Measurements from ENCODE around the gene PIK3C2G.

The PIK3C2G gene

DNA sequence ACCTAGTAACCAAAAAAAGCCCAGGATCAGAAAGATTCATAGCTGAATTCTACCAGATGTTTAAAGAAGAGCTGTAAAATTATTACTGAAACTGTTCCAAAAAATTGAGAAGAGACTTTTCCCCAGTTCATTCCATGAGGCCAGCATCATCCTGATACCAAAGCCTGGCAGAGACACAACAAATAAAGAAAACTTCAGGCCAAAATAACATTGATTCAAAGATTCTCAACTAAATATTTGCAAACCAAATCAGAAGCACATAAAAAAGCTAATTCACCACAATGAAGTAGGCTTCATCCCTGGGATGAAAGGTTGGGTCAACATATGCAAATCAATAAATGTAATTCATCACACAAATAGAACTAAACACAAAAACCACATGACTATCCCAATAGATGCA is 325.3 kb downstream of the PIK3C2G start:
- Histone ChIP-seq H3K9me3 (ENCODE audit: control insufficient read depth in 2 of 2, low read length in 2 of 2) (no peaks in the 10 kb centered on the region), H3K27ac (ENCODE audit: low read depth in 2 of 2, low read length in 2 of 2) (no peak overlapping the region), H3K4me1 (ENCODE audit: control insufficient read depth in 2 of 2, insufficient read depth in 2 of 2, low read length in 2 of 2) (no peaks in the 10 kb centered on the region), H3K27me3 (ENCODE audit: control insufficient read depth in 2 of 2, insufficient read depth in 2 of 2, low read length in 2 of 2) (no peaks in the 10 kb centered on the region), H3K36me3 (ENCODE audit: control insufficient read depth in 2 of 2, insufficient read depth in 2 of 2, low read length in 2 of 2) (no peaks in the 10 kb centered on the region), H3K4me3 (ENCODE audit: low read length in 2 of 2) (no peak overlapping the region), H3K9ac (ENCODE audit: low read depth in 1 of 2, low read length in 2 of 2) (no peak overlapping the region)

DNA sequence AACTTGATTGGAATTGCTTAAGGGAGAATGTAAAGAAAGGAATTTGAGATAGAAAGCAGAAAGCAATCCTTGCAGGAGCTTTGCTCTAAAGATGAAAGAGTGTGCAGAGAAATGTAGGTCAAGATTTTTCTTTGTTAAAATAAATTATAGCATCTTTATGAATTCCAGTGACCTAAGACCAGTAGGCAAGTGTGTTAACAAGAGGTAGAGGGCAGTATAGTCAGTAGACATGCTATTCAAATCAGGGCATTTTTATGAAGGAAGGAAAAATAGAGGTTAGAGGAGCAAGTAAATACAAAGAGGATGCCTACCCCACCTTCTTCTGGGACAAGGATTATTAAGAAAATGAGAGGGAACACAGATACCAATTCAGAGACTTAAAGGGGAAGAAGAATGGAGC is 328.0 kb downstream of the PIK3C2G start:
- H3K4me1 ChIP-seq (ENCODE audit: control insufficient read depth in 2 of 2, insufficient read depth in 2 of 2, low read length in 2 of 2) = no peaks in the 10 kb centered on the region
- no peaks in the 10 kb centered on the region for H3K36me3 ChIP-seq (ENCODE audit: control insufficient read depth in 2 of 2, insufficient read depth in 2 of 2, low read length in 2 of 2)
- no peaks in the 10 kb centered on the region for H3K27me3 ChIP-seq (ENCODE audit: control insufficient read depth in 2 of 2, insufficient read depth in 2 of 2, low read length in 2 of 2)
- no peaks in the 10 kb centered on the region for H3K9me3 ChIP-seq (ENCODE audit: control insufficient read depth in 2 of 2, low read length in 2 of 2)
- no peak overlapping the region for H3K27ac ChIP-seq (ENCODE audit: low read depth in 2 of 2, low read length in 2 of 2)
- H3K4me3 ChIP-seq (ENCODE audit: low read length in 2 of 2) = no peak overlapping the region
- no peak overlapping the region for H3K9ac ChIP-seq (ENCODE audit: low read depth in 1 of 2, low read length in 2 of 2)

DNA sequence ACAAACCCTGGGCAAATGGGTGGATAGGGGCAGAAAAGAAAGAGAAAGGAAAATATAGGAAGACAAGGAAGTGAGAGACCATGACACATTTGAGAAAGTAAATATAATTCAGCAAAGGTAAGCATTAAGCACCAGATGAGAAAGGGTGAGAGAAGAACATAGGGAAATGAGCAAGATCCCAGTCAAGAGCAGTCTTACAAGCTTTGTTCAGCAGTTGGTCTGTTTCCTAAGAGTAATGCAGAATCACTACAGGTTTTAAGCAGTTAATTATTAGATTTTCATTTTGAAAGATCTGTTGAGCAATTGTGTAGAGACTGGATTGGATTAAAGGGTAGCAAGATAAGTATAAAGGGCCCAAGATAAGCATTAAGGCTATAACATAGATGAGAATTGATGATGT is 330.2 kb downstream of the PIK3C2G start:
- H3K9ac ChIP-seq (ENCODE audit: low read depth in 1 of 2, low read length in 2 of 2) = no peak overlapping the region
- no peaks in the 10 kb centered on the region for H3K4me1 ChIP-seq (ENCODE audit: control insufficient read depth in 2 of 2, insufficient read depth in 2 of 2, low read length in 2 of 2)
- H3K4me3 ChIP-seq (ENCODE audit: low read length in 2 of 2) = no peak overlapping the region
- no peak overlapping the region for H3K27ac ChIP-seq (ENCODE audit: low read depth in 2 of 2, low read length in 2 of 2)
- no peaks in the 10 kb centered on the region for H3K36me3 ChIP-seq (ENCODE audit: control insufficient read depth in 2 of 2, insufficient read depth in 2 of 2, low read length in 2 of 2)
- no peaks in the 10 kb centered on the region for H3K9me3 ChIP-seq (ENCODE audit: control insufficient read depth in 2 of 2, low read length in 2 of 2)
- H3K27me3 ChIP-seq (ENCODE audit: control insufficient read depth in 2 of 2, insufficient read depth in 2 of 2, low read length in 2 of 2) = no peaks in the 10 kb centered on the region

DNA sequence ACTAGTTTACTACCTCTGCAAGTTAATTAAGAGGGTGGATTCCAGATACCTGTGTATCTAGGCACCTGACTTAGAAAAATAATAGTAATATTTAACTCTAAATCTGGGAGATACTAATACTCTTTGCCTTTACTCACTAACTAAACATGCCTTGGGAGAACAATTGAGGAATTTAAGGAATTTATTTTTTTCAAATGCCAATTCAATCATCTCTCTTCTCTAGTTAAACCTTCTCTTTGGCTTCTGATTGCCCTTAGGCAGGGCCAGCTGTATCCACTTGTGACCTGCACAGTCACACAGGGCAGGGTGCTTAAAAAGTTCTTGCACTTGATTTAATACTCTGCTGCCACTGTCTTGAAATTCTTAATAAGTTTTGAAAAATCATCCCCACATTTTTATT is 334.1 kb downstream of the PIK3C2G start:
- Histone ChIP-seq H3K27ac (ENCODE audit: low read depth in 2 of 2, low read length in 2 of 2) (no peak overlapping the region), H3K4me3 (ENCODE audit: low read length in 2 of 2) (no peak overlapping the region), H3K9me3 (ENCODE audit: control insufficient read depth in 2 of 2, low read length in 2 of 2) (no peaks in the 10 kb centered on the region), H3K9ac (ENCODE audit: low read depth in 1 of 2, low read length in 2 of 2) (no peak overlapping the region), H3K36me3 (ENCODE audit: control insufficient read depth in 2 of 2, insufficient read depth in 2 of 2, low read length in 2 of 2) (no peaks in the 10 kb centered on the region), H3K4me1 (ENCODE audit: control insufficient read depth in 2 of 2, insufficient read depth in 2 of 2, low read length in 2 of 2) (no peaks in the 10 kb centered on the region), H3K27me3 (ENCODE audit: control insufficient read depth in 2 of 2, insufficient read depth in 2 of 2, low read length in 2 of 2) (no peaks in the 10 kb centered on the region)

DNA sequence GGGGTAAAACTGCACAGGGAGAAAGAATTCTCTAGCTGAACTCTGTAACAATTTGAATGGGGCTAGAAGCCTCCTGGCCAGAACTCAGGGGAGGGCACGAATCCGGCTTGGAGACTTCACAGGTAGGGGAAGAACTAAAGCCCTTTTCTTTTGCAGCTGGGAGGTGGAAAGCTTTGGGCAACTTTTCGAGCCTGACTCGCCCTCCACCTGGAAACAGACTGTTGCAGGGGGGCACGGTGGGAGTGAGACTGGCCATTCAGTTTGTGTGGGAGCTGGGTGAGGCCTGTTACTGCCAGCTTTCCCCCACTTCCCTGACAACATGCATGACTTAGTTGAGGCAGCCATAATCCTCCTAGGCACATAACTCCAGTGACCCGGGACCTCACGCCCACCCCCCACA is 340.6 kb downstream of the PIK3C2G start:
- Histone ChIP-seq H3K9ac (ENCODE audit: low read depth in 1 of 2, low read length in 2 of 2) (no peak overlapping the region), H3K4me1 (ENCODE audit: control insufficient read depth in 2 of 2, insufficient read depth in 2 of 2, low read length in 2 of 2) (no peaks in the 10 kb centered on the region), H3K27me3 (ENCODE audit: control insufficient read depth in 2 of 2, insufficient read depth in 2 of 2, low read length in 2 of 2) (no peaks in the 10 kb centered on the region), H3K9me3 (ENCODE audit: control insufficient read depth in 2 of 2, low read length in 2 of 2) (no peaks in the 10 kb centered on the region), H3K4me3 (ENCODE audit: low read length in 2 of 2) (no peak overlapping the region), H3K27ac (ENCODE audit: low read depth in 2 of 2, low read length in 2 of 2) (no peak overlapping the region), H3K36me3 (ENCODE audit: control insufficient read depth in 2 of 2, insufficient read depth in 2 of 2, low read length in 2 of 2) (no peaks in the 10 kb centered on the region)

DNA sequence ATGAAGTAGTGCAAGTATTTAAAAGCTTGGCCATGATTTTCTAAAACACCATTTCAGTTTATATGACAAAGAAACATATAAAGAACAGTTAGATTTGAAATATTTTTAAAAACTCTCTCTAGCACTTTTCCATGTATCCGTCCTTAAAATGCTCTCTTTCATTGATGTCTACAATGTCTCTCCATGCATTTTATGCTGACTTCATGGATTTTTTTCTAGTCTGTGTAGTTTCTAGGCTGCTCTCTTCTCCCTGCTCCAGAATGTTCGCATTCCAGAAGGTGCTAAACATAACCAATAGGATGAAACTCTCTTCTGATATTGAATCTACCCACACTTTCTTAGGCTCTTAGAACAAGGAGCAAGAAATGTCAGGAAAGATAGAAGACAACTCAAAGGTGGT is 351.7 kb downstream of the PIK3C2G start:
- Histone ChIP-seq H3K36me3 (ENCODE audit: control insufficient read depth in 2 of 2, insufficient read depth in 2 of 2, low read length in 2 of 2) (no peaks in the 10 kb centered on the region), H3K4me3 (ENCODE audit: low read length in 2 of 2) (no peak overlapping the region), H3K4me1 (ENCODE audit: control insufficient read depth in 2 of 2, insufficient read depth in 2 of 2, low read length in 2 of 2) (no peaks in the 10 kb centered on the region), H3K27ac (ENCODE audit: low read depth in 2 of 2, low read length in 2 of 2) (no peak overlapping the region), H3K9ac (ENCODE audit: low read depth in 1 of 2, low read length in 2 of 2) (no peak overlapping the region), H3K27me3 (ENCODE audit: control insufficient read depth in 2 of 2, insufficient read depth in 2 of 2, low read length in 2 of 2) (no peaks in the 10 kb centered on the region), H3K9me3 (ENCODE audit: control insufficient read depth in 2 of 2, low read length in 2 of 2) (no peaks in the 10 kb centered on the region)

DNA sequence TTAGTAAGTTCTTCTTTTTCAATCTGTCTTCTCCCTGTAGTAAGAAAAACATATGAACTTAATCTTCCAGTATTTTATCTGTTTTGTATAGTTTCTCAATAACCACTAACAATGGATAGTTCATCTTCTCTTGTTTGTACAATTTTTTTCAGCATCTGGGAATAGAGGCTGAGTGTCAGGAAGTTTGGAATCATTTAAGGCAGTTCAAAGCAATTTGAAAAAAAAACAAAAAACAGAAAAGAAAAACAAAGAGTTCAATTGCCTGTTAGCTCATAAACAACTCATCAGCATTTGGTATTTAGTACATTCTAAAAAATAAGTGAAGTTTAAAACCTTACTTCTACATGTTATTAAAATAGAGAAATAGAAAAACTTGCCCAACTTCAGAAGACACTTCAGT is 359.7 kb downstream of the PIK3C2G start:
- Histone ChIP-seq H3K4me3 (ENCODE audit: low read length in 2 of 2) (no peak overlapping the region), H3K4me1 (ENCODE audit: control insufficient read depth in 2 of 2, insufficient read depth in 2 of 2, low read length in 2 of 2) (no peaks in the 10 kb centered on the region), H3K9ac (ENCODE audit: low read depth in 1 of 2, low read length in 2 of 2) (no peak overlapping the region), H3K27ac (ENCODE audit: low read depth in 2 of 2, low read length in 2 of 2) (no peak overlapping the region), H3K36me3 (ENCODE audit: control insufficient read depth in 2 of 2, insufficient read depth in 2 of 2, low read length in 2 of 2) (no peaks in the 10 kb centered on the region), H3K9me3 (ENCODE audit: control insufficient read depth in 2 of 2, low read length in 2 of 2) (no peaks in the 10 kb centered on the region), H3K27me3 (ENCODE audit: control insufficient read depth in 2 of 2, insufficient read depth in 2 of 2, low read length in 2 of 2) (no peaks in the 10 kb centered on the region)

DNA sequence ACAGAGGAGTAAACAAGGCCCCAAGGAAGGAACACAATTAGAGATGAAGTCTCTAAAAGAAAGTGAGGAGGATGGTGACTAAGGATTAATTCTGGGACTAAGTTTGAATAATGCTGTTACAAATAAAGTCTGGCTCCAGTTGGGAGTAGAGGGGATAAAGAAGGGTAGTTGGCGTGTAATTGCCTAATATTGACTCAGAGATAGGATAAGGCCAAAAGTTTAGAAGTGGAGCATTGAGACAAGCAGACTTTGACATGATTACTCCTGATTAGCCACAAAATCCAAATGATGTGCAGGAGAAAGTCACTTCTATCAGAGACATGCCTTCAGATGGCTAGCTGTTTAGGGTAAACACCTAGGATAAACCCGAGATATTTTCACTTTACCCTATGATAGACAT is 368.1 kb downstream of the PIK3C2G start:
- no peaks in the 10 kb centered on the region for H3K9me3 ChIP-seq (ENCODE audit: control insufficient read depth in 2 of 2, low read length in 2 of 2)
- H3K27ac ChIP-seq (ENCODE audit: low read depth in 2 of 2, low read length in 2 of 2) = no peak overlapping the region
- no peaks in the 10 kb centered on the region for H3K27me3 ChIP-seq (ENCODE audit: control insufficient read depth in 2 of 2, insufficient read depth in 2 of 2, low read length in 2 of 2)
- no peaks in the 10 kb centered on the region for H3K36me3 ChIP-seq (ENCODE audit: control insufficient read depth in 2 of 2, insufficient read depth in 2 of 2, low read length in 2 of 2)
- no peaks in the 10 kb centered on the region for H3K4me1 ChIP-seq (ENCODE audit: control insufficient read depth in 2 of 2, insufficient read depth in 2 of 2, low read length in 2 of 2)
- no peak overlapping the region for H3K4me3 ChIP-seq (ENCODE audit: low read length in 2 of 2)
- H3K9ac ChIP-seq (ENCODE audit: low read depth in 1 of 2, low read length in 2 of 2) = no peak overlapping the region

DNA sequence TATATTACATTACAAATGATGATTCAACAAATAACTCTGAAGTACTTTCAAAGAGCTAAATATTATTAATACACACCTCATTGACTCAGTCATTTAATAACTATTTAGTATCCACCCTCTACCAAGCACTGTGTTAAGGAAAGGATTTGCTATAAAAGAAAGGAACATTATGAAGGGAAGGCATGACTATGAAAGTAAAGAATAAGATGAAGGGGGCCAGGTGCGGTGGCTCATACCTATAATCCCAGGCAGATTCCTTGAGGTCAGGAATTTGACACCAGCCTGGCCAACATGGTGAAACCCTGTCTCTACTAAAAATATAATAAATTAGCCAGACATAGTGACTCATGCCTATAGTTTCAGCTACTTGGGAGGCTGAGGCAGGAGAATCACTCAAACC is 368.6 kb downstream of the PIK3C2G start:
- Histone ChIP-seq H3K36me3 (ENCODE audit: control insufficient read depth in 2 of 2, insufficient read depth in 2 of 2, low read length in 2 of 2) (no peaks in the 10 kb centered on the region), H3K4me3 (ENCODE audit: low read length in 2 of 2) (no peak overlapping the region), H3K27me3 (ENCODE audit: control insufficient read depth in 2 of 2, insufficient read depth in 2 of 2, low read length in 2 of 2) (no peaks in the 10 kb centered on the region), H3K27ac (ENCODE audit: low read depth in 2 of 2, low read length in 2 of 2) (no peak overlapping the region), H3K4me1 (ENCODE audit: control insufficient read depth in 2 of 2, insufficient read depth in 2 of 2, low read length in 2 of 2) (no peaks in the 10 kb centered on the region), H3K9ac (ENCODE audit: low read depth in 1 of 2, low read length in 2 of 2) (no peak overlapping the region), H3K9me3 (ENCODE audit: control insufficient read depth in 2 of 2, low read length in 2 of 2) (no peaks in the 10 kb centered on the region)

DNA sequence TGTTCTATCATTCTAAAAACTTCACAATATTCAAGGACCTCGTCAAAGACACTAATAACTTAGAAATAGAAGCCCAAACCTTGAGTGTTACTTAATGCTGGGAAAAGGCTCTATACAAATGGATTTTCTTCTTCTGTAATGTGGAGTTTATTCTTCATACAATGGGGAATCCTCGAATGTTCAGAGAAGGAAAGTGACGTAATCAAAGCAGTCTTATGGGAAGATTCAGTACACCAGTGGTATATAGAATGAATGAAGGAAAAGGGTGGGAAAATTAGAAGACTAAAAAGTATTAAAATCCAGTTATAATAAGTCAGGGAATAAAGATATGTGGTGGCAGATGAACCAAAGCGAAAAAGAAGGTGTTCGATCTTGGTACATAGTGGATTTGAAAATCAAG is 370.0 kb downstream of the PIK3C2G start:
- Histone ChIP-seq H3K4me3 (ENCODE audit: low read length in 2 of 2) (no peak overlapping the region), H3K36me3 (ENCODE audit: control insufficient read depth in 2 of 2, insufficient read depth in 2 of 2, low read length in 2 of 2) (no peaks in the 10 kb centered on the region), H3K9ac (ENCODE audit: low read depth in 1 of 2, low read length in 2 of 2) (no peak overlapping the region), H3K4me1 (ENCODE audit: control insufficient read depth in 2 of 2, insufficient read depth in 2 of 2, low read length in 2 of 2) (no peaks in the 10 kb centered on the region), H3K27me3 (ENCODE audit: control insufficient read depth in 2 of 2, insufficient read depth in 2 of 2, low read length in 2 of 2) (no peaks in the 10 kb centered on the region), H3K9me3 (ENCODE audit: control insufficient read depth in 2 of 2, low read length in 2 of 2) (no peaks in the 10 kb centered on the region), H3K27ac (ENCODE audit: low read depth in 2 of 2, low read length in 2 of 2) (no peak overlapping the region)

DNA sequence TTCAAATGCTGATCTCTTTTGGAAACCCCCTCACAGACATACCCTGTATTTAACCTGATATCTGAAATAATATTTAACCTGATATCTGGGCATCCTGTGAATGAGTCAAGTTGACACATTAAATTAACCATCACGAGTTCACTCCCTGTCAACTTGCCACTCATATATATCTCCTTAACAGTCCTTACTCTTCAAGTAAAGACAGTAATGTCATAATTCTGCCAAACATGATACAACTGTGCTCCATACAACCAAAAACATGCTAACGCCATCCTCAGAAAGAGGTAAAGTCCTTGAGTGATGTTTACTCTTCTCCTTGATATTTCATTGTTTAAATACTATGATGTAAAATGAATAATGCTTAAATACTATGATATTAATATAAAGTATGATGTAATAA is 371.5 kb downstream of the PIK3C2G start:
- Histone ChIP-seq H3K4me3 (ENCODE audit: low read length in 2 of 2) (no peak overlapping the region), H3K4me1 (ENCODE audit: control insufficient read depth in 2 of 2, insufficient read depth in 2 of 2, low read length in 2 of 2) (no peaks in the 10 kb centered on the region), H3K36me3 (ENCODE audit: control insufficient read depth in 2 of 2, insufficient read depth in 2 of 2, low read length in 2 of 2) (no peaks in the 10 kb centered on the region), H3K9ac (ENCODE audit: low read depth in 1 of 2, low read length in 2 of 2) (no peak overlapping the region), H3K27ac (ENCODE audit: low read depth in 2 of 2, low read length in 2 of 2) (no peak overlapping the region), H3K9me3 (ENCODE audit: control insufficient read depth in 2 of 2, low read length in 2 of 2) (no peaks in the 10 kb centered on the region), H3K27me3 (ENCODE audit: control insufficient read depth in 2 of 2, insufficient read depth in 2 of 2, low read length in 2 of 2) (no peaks in the 10 kb centered on the region)

All from mucosa of rectum (tissue), 2 donors.